H9 (cell line): Measurements from ENCODE around the gene CAMK2G. TPM values are rescaled to one million over a fixed set of nuclear protein-coding genes. Genes with fewer than 3 reads are reported as not detected.

Experiments used
- DNase-seq: peaks from one replicate; pipeline ENCODE4 v3.0.0-alpha.2; 2017
- H2AFZ ChIP-seq: one replicate; pipeline ENCODE4 v1.6.1; 2013; ENCODE audit warnings: mild to moderate bottlenecking, low read length, control low read depth, moderate library complexity
- H2AK5ac ChIP-seq: 2 replicates; pipeline ENCODE4 v1.6.1; 2013; ENCODE audit warnings: low read length, control low read depth, mixed read lengths; ENCODE audit not compliant: insufficient read length
- H2BK120ac ChIP-seq: one replicate; pipeline ENCODE4 v1.6.1; 2013; ENCODE audit warnings: low read depth, mild to moderate bottlenecking, low read length, control low read depth, inconsistent platforms; ENCODE audit not compliant: poor library complexity, severe bottlenecking
- H2BK12ac ChIP-seq: 2 replicates; pipeline ENCODE4 v1.6.1; 2013; ENCODE audit warnings: low read length, control low read depth, mixed read lengths, low read depth; ENCODE audit not compliant: insufficient read length
- H2BK15ac ChIP-seq: 2 replicates; pipeline ENCODE4 v1.6.1; 2013; ENCODE audit warnings: low read depth, low read length, control low read depth
- H2BK20ac ChIP-seq: one replicate; pipeline ENCODE4 v1.6.1; 2013; ENCODE audit warnings: low read depth, mild to moderate bottlenecking, low read length, control low read depth, inconsistent platforms; ENCODE audit not compliant: poor library complexity, severe bottlenecking
- H2BK5ac ChIP-seq: 2 replicates; pipeline ENCODE4 v1.6.1; 2013; ENCODE audit warnings: low read length, control low read depth, mixed read lengths; ENCODE audit not compliant: insufficient read length
- H3K14ac ChIP-seq: 2 replicates; pipeline ENCODE4 v1.6.1; 2013; ENCODE audit warnings: low read length, control low read depth; ENCODE audit not compliant: insufficient read depth
- H3K18ac ChIP-seq: 2 replicates; pipeline ENCODE4 v1.6.1; 2013; ENCODE audit warnings: low read depth, mild to moderate bottlenecking, mixed read lengths, low read length, control low read depth; ENCODE audit not compliant: insufficient read length
- H3K23ac ChIP-seq: 2 replicates; pipeline ENCODE4 v1.6.1; 2013; ENCODE audit warnings: low read length, control low read depth, mixed read lengths, low read depth; ENCODE audit not compliant: insufficient read length
- H3K23me2 ChIP-seq: 2 replicates; pipeline ENCODE4 v1.6.1; 2013; ENCODE audit warnings: low read depth, mild to moderate bottlenecking, mixed read lengths, low read length, control low read depth; ENCODE audit not compliant: insufficient read length, poor library complexity, severe bottlenecking
- H3K27ac ChIP-seq: 2 replicates; pipeline ENCODE4 v1.5.1; 2013; ENCODE audit warnings: low read length, control low read depth, mixed read lengths, low read depth; ENCODE audit not compliant: insufficient read length
- H3K27me3 ChIP-seq: 2 replicates; pipeline ENCODE4 v1.6.1; 2013; ENCODE audit warnings: low read length, control low read depth, inconsistent platforms; ENCODE audit not compliant: insufficient read depth
- H3K4ac ChIP-seq: 2 replicates; pipeline ENCODE4 v1.6.1; 2013; ENCODE audit warnings: low read depth, mild to moderate bottlenecking, control low read depth, inconsistent platforms, low read length, moderate library complexity
- H3K4me1 ChIP-seq: 2 replicates; pipeline ENCODE4 v1.6.1; 2013; ENCODE audit warnings: low read length, control low read depth, inconsistent platforms; ENCODE audit not compliant: insufficient read depth
- H3K4me2 ChIP-seq: 2 replicates; pipeline ENCODE4 v1.6.1; 2013; ENCODE audit warnings: low read length, control low read depth, mixed read lengths; ENCODE audit not compliant: insufficient read length, insufficient read depth
- H3K56ac ChIP-seq: 2 replicates; pipeline ENCODE4 v1.6.1; 2013; ENCODE audit warnings: low read depth, mild to moderate bottlenecking, mixed read lengths, low read length, control low read depth; ENCODE audit not compliant: insufficient read length
- H3K79me1 ChIP-seq: 2 replicates; pipeline ENCODE4 v1.6.1; 2013; ENCODE audit warnings: low read depth, mild to moderate bottlenecking, moderate library complexity, low read length, control low read depth, inconsistent platforms; ENCODE audit not compliant: insufficient read depth, poor library complexity, severe bottlenecking
- H3K79me2 ChIP-seq: 2 replicates; pipeline ENCODE4 v1.6.1; 2013; ENCODE audit warnings: low read length, control low read depth, inconsistent platforms; ENCODE audit not compliant: insufficient read depth
- H3K9ac ChIP-seq: 2 replicates; pipeline ENCODE4 v1.6.1; 2013; ENCODE audit warnings: low read length, control low read depth, mixed read lengths; ENCODE audit not compliant: insufficient read length; ENCODE audit errors: extremely low read depth
- H3K9me3 ChIP-seq: one replicate; pipeline ENCODE4 v1.6.1; 2013; ENCODE audit warnings: low read depth, low read length, inconsistent platforms; ENCODE audit not compliant: control insufficient read depth
- H3T11ph ChIP-seq: one replicate; pipeline ENCODE4 v1.6.1; 2013; ENCODE audit warnings: mild to moderate bottlenecking, low read length, control low read depth, inconsistent platforms
- H4K20me1 ChIP-seq: one replicate; pipeline ENCODE4 v1.6.1; 2013; ENCODE audit not compliant: control insufficient read depth, insufficient read length, insufficient read depth
- H4K5ac ChIP-seq: 2 replicates; pipeline ENCODE4 v1.6.1; 2013; ENCODE audit warnings: low read depth, mild to moderate bottlenecking, mixed read lengths, low read length, control low read depth; ENCODE audit not compliant: insufficient read length
- H4K8ac ChIP-seq: replicated peaks from 2 replicates; pipeline ENCODE4 v1.6.1; 2013; ENCODE audit warnings: low read length, control low read depth, mixed read lengths, low read depth; ENCODE audit not compliant: insufficient read length
- H4K91ac ChIP-seq: 2 replicates; pipeline ENCODE4 v1.6.1; 2013; ENCODE audit warnings: low read depth, mild to moderate bottlenecking, moderate library complexity, mixed read lengths, low read length, control low read depth; ENCODE audit not compliant: insufficient read length
- H3K27ac Mint-ChIP-seq, 3 experiments: 2 replicates in 2 of 3; 3 replicates in 1 of 3; pipeline ENCODE4 v1.8.0; 2020 to 2021; ENCODE audit warnings: mixed read lengths in 3 of 3, mild to moderate bottlenecking in 1 of 3, moderate library complexity in 1 of 3
- H3K27me3 Mint-ChIP-seq: 2 replicates; pipeline ENCODE4 v1.8.0; 2021; ENCODE audit warnings: low read depth, mild to moderate bottlenecking, moderate library complexity, mixed read lengths
- H3K36me3 Mint-ChIP-seq, 3 experiments: 2 replicates in 2 of 3; 3 replicates in 1 of 3; pipeline ENCODE4 v1.8.0; 2020 to 2021; ENCODE audit warnings: low read depth in 3 of 3, mixed read lengths in 3 of 3; ENCODE audit not compliant: insufficient read depth in 1 of 3
- H3K4me1 Mint-ChIP-seq, 2 experiments: 2 replicates each; pipeline ENCODE4 v1.8.0; 2020; ENCODE audit warnings: mixed read lengths in 2 of 2
- H3K4me3 Mint-ChIP-seq, 2 experiments: 2 replicates in 1 of 2; 3 replicates in 1 of 2; pipeline ENCODE4 v1.8.0; 2020 to 2021; ENCODE audit warnings: mild to moderate bottlenecking in 2 of 2, mixed read lengths in 2 of 2, moderate library complexity in 1 of 2
- H3K9me3 Mint-ChIP-seq, 2 experiments: 2 replicates in 1 of 2; 3 replicates in 1 of 2; pipeline ENCODE4 v1.8.0; 2020; ENCODE audit warnings: mild to moderate bottlenecking in 2 of 2, mixed read lengths in 2 of 2, moderate library complexity in 1 of 2
- WGBS: extraction: QIAGEN DNeasy Blood & Tissue Kit; methylation state at CpG from one replicate; pipeline ENCODE4 v1.1.7; 2013; ENCODE audit warnings: missing lambda C conversion rate, low lambda C conversion rate, mixed read lengths; ENCODE audit not compliant: insufficient read length; ENCODE audit errors: extremely low coverage; 5-methylcytosine and 5-hydroxymethylcytosine counted together
- total RNA-seq: library from RNA; stranded (reverse); gene quantifications from 2 replicates; pipeline ENCODE4 v1.2.1, GENCODE V29; 2021
- TF ChIP-seq, protein P1 (sequence below): fragments of 200-600 bp; sonication (generic); conservative IDR thresholded peaks from 3 replicates; pipeline ENCODE4 v1.8.0; 2021; ENCODE audit warnings: antibody characterized with exemption, mild to moderate bottlenecking

The CAMK2G gene
- total RNA-seq, 1 experiment from 2014 or later: 31.8 TPM

DNA sequence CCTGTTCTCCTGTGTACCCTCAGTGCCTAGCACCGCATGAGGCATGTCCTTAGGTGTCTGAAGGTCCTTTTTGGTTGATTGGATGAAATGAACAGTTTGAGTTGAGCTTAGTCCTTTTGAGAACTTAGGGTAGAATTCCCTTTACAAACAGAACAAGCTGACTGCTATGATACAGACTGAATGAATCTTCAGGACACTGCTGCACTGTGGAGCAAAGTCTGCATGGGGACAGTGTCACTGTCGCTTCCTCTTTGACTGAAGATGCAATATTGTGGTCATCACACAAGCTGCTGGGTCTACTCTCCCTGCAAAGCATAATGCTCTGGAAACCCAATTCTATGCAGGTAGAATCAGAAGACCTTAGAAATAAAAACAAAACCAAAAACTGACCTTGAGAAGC is 28.0 kb upstream of the CAMK2G start:
- Histone ChIP-seq H2BK20ac (no peak overlapping the region), H2AFZ (no peak overlapping the region), H3K4me1 (peaks cover 8% of the 10 kb centered on the region; the same call in 1 of the 2 replicates), H3K23me2 (no peaks in the 10 kb centered on the region), H3K79me2 (no peaks in the 10 kb centered on the region), H4K20me1 (no peaks in the 10 kb centered on the region), H3K14ac (no peak overlapping the region), H4K8ac (no peak overlapping the region), H3K23ac (no peak overlapping the region), H2BK12ac (no peak overlapping the region), H3K9me3 (no peaks in the 10 kb centered on the region), H4K5ac (no peak overlapping the region), H3K27me3 (no peaks in the 10 kb centered on the region), H4K91ac (no peak overlapping the region), H3T11ph (no peak overlapping the region), H3K79me1 (no peaks in the 10 kb centered on the region), H3K18ac (no peak overlapping the region), H2BK120ac (no peak overlapping the region), H2BK15ac (no peak overlapping the region), H3K27ac (no peak overlapping the region), H2AK5ac (no peak overlapping the region), H3K56ac (no peak overlapping the region), H3K4me2 (no peak overlapping the region), H2BK5ac (no peak overlapping the region), H3K4ac (no peak overlapping the region), H3K9ac (no peak overlapping the region)
- H3K9me3 Mint-ChIP-seq: no peaks in the 10 kb centered on the region
- H3K27ac Mint-ChIP-seq: no peak overlapping the region
- TF ChIP-seq, protein P1, sequence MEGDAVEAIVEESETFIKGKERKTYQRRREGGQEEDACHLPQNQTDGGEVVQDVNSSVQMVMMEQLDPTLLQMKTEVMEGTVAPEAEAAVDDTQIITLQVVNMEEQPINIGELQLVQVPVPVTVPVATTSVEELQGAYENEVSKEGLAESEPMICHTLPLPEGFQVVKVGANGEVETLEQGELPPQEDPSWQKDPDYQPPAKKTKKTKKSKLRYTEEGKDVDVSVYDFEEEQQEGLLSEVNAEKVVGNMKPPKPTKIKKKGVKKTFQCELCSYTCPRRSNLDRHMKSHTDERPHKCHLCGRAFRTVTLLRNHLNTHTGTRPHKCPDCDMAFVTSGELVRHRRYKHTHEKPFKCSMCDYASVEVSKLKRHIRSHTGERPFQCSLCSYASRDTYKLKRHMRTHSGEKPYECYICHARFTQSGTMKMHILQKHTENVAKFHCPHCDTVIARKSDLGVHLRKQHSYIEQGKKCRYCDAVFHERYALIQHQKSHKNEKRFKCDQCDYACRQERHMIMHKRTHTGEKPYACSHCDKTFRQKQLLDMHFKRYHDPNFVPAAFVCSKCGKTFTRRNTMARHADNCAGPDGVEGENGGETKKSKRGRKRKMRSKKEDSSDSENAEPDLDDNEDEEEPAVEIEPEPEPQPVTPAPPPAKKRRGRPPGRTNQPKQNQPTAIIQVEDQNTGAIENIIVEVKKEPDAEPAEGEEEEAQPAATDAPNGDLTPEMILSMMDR: no peak
- H3K36me3 Mint-ChIP-seq: no peaks in the 10 kb centered on the region
- H3K4me1 Mint-ChIP-seq: peaks cover 20 to 23% of the 10 kb centered on the region in 2 experiments
- WGBS: no CpG with 5 or more reads among the region's 2 CpGs
- no peak overlapping the region for H3K4me3 Mint-ChIP-seq
- peaks cover 3% of the 10 kb centered on the region; the same call in 1 of the 2 replicates for H3K27me3 Mint-ChIP-seq
- DNase-seq: no peak
